HG03439 (cell line): ENCODE measurements around the gene ORC6.
"Not testable (repeated sequence)": the region's sequence is repeated elsewhere in the genome, so short reads cannot be mapped to it uniquely, and the experiment has no call there.

Experiments
- ATAC-seq: cut with Tn5 transposase; IDR thresholded peaks from one replicate; pipeline ENCODE4 v1.9.1; 2021; ENCODE audit warnings: mild to moderate bottlenecking, moderate library complexity; ENCODE audit not compliant: unreplicated experiment

Gene ORC6, protein sequence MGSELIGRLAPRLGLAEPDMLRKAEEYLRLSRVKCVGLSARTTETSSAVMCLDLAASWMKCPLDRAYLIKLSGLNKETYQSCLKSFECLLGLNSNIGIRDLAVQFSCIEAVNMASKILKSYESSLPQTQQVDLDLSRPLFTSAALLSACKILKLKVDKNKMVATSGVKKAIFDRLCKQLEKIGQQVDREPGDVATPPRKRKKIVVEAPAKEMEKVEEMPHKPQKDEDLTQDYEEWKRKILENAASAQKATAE

DNA sequence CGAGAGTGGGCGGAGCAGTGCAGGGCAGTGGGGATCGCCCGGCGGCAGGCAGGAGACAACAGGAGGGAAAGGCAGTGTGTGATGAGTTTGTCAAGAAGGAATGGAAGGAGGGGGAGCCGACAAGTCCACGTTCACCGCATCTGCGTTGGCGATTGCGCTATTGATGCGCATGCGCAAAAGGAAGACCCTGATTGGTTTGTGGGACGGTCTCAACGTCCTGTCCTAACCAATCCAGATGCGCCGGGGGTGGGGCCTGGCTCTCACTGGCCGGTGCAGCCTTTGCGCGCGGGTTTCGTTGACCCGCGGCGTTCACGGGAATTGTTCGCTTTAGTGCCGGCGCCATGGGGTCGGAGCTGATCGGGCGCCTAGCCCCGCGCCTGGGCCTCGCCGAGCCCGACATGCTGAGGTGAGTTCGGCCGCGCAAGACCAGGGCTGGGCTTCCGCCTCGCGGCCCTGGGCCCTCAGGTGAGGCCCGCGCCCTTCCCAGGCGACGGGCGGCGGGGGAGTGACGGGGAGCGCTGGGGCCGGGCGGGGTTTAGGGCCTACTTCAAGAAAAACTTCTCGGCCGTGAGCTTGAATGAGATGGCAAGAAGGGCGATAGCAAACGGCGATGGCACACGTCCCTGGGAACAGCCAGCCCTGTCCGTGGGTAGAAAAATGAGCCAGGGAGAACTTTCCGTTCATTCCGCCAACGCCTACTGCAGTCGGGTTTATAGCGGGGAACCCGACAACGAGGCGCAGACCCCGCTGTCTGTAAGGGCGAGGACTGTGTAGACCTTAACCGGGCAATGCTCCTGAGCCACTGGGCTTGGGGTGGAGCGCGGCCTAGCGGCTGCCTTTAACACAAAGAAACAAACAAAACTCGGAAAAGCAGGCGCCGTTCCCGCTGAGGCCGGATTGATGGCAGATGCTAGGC is at the start of gene ORC6:
TSS of gene ORC6 (plus strand) at position 295 of the 916 bp plus-strand sequence. CDS start at position 342, 47 bp downstream.
- ATAC-seq, result peak; percentile 77

DNA sequence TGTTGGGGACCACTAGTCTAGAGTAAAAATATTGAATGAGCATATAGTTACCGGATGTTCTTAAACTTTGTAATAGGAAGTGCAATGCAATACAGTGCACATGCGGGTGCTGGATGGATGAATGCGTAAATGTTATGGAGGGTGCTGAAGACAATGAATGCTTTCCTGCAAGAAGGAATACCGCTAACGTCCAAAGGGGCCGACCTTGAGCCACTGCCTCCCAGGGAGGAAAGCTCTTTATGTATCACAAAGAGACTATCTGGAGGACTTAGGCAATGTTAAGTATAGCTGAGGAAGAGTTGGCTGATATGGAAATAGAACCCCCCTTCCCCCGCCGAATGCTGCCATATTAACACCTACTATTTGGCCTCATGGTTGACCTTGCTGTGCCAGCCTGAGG is 40.8 kb upstream of the ORC6 start:
- no peak for ATAC-seq

DNA sequence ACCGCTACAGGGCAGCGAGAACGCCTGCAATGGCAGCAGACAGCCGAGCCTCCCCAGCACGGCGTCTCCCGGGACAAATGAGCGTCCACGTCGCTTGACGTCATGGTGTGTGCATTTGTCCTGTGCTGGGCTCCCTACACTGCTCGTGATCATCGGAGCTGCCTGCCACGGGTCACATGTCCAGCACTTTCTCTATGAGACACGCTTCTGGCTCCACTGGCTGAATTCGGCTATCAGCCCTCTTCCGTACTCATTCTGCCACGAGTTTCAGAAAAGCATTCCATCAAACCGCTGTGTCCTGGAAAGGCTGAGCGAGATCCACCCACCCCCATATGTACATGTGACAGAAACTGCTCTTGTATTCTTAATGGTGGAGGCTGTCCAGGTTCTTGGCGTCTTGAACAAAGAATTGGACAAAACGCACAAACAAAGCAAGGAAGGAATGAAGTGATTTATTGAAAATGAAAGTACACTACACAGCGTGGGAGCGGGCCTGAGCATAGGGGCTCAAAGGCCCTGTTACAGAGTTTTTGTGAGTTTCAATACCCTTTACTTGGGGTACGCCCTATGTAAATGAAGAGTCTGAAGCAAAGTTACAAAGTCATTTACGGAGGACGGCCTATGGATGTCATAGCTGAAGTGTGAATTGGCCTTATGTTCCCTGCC is 39.7 kb upstream of the ORC6 start:
- ATAC-seq, result no peak

DNA sequence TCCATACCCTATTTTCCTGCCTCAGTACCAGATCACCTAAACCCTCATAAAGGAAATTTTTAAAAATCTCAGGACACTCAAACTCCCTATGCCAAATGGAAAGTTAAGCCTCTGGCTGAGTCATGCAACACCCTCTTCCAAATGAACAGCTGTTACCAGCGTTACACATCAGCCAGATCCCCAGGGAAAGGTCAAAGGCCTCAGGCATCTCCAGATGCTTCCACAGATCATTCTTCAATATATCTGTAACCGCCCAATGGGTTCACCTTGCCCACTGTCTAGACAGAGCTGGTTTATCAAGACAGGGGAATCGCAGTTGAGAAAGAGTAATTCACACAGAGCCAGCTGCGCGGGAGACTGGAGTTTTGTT is 39.2 kb upstream of the ORC6 start:
- ATAC-seq, result no peak

DNA sequence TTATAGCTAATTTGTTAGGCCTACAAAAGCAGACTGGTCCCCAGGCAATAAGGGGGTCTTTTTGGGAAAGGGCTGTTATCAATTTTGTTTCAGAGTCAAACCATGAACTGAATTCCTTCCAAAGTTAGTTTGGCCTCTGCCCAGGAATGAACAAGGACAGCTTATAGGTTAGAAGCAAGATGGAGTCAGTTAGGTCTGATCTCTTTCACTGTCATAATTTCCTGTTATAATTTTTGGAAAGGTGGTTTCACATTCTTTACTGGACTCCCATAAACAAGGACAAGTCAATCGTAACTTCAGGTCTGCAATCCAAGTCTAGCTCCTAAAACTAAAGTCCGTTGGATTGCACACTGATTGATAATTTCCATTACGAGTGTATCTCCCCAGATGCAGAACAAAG is 38.2 kb upstream of the ORC6 start:
- ATAC-seq, result no peak

DNA sequence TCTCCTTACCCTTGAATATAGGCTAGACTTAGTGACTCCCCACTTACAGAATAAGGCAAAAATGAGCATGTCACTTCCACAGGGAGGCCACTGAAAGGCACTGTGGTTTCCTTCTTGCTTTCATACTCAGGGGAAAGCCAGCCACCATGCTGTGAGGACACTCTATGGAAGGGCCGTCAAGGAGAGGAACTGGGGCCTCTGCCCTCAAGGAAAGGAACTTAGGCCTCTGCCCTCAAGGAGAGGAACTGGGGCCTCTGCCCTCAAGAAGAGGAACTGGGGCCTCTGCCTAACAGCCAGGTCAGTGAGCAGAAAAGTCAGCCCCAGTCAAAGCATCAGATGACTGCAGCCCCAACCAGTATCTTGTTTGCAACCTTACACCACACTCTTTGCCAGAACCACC is 30.5 kb upstream of the ORC6 start:
- peak; percentile 84 for ATAC-seq

DNA sequence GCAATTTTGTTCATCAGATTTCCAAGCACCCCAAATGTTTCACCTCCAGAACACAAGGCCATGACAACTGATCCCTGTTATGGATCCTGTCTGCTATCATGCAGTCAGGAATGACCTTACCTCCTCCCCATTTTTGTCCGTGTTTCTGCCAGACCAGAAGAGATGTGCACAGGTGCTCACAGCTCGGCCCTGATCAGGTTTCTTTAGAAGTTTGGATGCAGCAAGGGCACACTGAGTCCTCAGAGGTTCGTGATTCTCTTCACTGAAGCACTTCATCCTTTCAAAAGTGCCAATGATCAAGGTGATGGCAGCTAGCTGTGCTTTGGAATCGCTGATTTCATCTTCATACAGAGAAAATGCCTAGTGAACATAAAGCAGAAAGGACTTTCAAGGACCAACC is 27.3 kb upstream of the ORC6 start:
- ATAC-seq, result no peak

DNA sequence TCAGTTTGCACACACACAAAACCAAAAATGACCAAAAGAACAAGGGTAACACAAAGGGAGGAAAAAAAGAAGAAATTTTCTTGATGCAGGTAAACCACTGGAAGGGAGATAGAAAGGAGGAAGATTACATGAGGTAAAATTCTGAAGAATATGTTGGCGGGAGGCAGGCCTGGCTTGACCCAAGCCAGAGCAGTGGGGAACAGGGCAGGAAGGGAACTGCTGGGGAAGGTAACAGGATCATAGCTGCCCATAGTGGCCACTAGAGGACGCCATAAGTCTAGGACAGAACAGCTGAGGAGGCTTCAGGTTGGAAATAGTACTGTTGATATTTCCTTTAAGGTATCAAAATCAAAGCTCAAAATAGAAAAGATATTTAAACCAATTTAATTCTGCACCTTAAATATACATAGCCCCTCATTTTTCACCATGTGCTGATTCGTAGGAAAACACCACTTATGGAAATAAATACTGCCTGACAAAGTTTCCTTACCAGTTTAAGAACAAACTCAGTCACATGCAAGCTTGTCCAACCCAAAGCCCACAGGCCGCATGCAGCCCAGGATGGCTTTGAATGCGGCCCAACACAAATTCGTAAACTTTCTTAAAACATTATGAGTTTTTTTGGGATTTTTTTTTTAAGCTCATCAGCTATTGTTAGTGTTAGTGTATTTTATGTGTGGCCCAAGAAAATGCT is 16.0 kb upstream of the ORC6 start:
- no peak for ATAC-seq

DNA sequence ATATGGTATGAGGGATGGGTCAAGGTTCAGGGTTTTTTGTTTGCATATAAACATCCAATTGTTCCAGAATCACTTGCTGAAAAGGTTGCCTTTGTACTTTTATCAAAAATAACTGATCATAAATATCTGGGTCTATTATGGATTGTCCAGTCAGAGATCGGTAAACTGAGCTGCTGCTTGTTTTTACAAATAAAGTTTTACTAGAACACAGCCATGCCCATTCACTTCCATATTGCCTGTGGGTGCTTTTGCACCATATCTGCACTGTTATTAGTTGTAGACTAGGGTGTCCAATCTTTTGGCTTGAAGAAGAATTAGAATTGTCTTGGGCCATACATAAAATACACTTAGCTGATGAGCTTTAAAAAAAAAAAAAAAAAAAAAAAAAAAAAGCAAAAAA is 11.5 kb upstream of the ORC6 start:
- ATAC-seq, result not testable (repeated sequence)

DNA sequence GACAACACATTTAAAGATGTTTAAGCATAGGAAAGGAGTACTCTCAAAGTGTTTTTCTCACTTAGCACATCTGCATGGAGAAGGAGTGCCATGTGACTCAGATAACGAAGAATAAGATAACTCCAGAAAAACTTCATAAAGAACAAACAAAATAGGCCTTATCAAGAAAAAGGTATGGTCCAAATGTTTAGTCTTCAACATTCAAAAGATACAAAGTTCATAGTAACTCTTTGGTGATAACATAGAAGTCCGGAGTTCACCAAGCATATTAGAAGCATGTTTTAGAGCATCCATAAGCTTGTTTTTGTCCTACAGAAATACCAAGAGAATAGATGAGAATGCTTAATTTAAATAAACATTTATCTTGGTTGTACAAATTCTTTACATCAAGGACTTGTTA is 7.6 kb upstream of the ORC6 start:
- ATAC-seq, result not testable (repeated sequence)

DNA sequence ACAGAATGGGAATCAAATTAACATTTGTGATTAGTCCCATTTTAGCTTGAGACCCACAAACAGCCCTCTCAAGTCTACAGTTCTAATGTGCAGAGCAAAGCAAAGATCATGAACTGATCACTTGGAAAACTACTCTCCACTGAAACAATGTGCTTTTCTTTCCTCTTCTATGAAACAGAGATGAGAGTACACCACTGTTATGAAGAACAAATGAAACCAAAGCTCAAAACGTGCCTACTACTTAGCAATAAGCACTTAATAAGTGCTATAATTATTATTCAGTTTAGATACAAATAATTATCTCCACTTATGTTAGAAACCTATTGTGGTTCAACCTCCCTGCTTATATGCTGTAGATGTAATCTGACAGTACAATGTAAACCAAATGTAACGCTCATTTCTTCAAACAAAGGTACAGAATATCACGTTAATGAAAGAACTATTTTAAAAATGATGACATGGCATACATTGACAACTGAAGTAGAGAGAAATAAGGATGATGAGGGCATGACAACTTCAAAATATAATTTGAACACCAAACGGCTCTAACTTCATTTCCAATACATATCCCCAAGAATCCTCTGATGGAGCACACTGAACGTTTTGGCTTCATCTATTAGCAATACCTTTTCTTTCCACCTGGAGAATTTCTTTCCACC is 2.5 kb upstream of the ORC6 start:
- ATAC-seq, result no peak

DNA sequence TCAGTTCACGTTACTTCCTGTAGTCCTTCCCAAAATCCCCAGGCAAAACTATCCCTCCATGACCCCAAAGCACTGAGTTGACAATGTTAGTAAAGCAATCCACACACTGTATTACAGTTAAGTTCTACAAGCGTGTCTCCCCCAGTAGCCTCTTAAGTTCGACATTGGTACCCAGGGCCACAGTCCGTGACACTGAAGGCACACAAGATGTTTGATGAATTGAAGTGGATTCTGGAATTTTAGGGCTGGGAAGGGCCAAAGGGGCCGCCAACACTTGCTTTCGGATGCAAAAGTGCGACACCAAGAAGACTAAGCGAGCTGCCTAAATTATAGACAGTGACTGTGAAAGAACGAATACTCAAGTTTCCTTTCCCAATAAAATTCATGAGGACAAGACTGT is 2.0 kb upstream of the ORC6 start:
- no peak for ATAC-seq

DNA sequence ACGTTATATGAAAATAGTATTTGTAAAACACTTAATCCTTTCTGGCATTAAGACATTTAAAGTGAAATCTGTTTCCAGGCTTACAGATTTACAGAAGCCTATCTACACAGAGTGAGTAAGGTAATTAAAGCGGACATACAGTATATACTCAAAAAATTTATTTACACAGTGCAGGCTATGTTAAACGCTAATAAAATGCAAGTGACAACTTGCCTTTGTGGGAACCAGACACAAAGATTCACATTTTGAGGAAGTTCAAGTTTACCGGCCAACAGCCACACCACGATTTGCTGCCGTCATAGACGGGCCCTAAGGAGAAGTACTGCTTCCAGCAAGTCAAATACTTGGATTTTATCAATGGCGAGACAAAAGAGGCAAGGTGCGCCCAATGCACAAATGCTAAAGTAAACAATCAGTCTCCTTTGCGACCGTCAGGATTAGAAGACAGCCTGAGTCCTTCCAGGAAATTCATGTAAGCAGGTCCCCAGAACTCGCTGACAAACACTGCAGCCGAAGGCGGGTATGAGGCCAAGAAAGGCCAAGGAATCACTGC is 1.3 kb upstream of the ORC6 start:
- no peak for ATAC-seq

DNA sequence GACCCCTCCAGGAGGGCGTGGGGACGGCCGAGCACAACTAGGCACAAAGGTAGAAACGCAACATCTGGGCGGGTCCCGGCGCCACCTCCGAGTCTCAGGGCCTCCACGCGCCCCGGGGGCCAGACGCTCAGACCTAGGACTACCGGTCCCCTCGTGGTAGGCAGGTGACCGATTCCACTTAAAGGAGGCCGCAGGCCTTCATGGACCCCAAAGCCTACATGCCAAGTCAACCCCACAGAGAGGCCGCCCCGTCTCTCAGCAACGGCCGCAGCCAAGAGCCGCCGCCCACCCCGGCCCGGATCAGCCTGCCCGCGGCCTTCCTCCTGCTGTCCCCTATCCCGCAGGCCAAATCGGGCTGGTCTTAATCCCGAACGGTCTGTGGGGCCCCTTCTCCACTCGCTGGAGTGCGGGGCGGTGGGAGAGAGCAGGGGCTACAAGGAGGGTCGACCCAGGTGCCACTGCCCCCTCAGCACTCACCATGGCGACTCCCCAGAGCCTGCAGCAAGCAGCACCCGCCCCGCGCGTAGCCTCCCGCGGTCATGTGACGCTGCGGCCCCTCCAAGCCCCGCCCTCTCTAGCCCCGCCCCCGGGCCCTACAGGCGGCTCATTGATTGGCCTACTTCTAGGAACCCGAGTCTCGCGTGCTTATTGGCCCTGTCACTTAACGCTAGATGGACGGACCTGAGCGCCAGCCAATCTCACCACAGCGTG is 650 bp upstream of the ORC6 start, which contains the start of gene VPS35:
TSS of gene VPS35 (minus strand) at position 525 of the 711 bp plus-strand sequence. CDS start at position 480, 45 bp downstream.
- peak; percentile 85 for ATAC-seq

DNA sequence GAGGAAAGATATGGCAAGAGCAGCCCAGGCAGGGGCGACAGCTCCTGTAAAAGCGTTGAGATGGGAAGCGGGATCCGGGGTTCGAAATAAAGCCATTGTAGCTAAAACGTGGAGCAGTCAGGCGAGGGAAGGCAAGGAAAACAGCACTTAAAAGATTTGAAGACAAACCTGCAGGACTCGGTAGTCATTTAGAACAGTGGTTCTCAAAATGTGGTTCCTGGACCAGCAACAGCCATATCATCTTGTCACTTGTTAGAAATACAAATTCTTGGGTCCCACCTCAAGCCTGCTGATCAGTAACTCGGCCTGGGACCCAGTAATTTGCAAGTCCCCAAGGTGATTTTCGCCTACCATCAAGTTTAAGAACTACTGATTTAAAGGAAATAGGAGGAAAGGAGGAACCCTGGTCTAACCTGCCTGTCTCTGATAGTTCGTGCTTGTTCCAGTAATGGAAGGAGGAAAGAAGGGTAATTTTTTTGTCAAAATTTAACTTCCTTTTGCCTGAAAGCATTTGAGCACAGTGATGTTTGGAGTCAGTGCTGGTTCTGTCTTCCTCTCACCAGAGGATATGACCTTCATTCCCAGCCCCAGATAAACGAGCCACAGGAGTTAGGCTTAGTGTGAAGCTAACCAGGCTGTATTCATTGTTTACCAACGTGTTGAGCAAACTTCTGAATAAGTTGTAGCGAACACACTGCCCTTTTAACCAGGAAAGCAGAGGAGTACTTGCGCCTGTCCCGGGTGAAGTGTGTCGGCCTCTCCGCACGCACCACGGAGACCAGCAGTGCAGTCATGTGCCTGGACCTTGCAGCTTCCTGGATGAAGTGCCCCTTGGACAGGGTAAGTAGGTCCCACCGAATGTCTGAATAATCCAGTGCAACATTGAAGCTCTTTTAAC is 1.1 kb downstream of the ORC6 start:
- ATAC-seq, result no peak

DNA sequence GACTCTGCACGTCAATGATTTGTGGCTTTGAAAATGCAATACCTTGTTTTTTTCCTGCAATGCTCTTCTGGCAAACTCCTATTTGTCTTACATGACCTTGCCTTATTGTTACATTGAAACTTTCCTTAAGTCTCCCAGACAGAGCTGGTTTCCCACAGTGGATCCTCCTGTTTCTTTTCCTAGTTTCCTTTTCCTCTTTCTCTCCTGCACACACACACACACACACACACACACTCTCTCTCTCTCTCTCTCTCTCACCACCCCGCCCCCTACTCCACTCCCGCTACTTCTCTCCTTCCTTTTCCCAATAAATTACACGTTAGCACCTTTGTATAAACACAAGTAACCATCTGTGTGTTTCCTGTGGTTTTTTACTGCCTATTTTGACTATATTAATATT is 2.3 kb downstream of the ORC6 start:
- no peak for ATAC-seq

DNA sequence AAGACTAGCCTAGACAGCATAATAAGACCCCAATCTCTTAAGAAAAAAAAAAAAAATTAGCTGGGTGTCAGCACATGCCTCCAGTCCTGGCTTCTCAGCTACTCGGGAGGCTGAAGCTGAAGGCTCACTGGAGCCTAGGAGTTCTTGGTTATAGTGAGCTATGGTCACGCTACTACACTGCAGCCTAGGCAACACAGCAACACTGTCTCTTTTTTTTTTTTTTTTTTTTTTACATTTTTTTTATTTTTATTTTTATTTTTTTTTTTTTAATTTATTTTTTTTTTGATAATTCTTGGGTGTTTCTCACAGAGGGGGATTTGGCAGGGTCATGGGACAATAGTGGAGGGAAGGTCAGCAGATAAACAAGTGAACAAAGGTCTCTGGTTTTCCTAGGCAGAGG is 4.1 kb downstream of the ORC6 start:
- no peak for ATAC-seq

DNA sequence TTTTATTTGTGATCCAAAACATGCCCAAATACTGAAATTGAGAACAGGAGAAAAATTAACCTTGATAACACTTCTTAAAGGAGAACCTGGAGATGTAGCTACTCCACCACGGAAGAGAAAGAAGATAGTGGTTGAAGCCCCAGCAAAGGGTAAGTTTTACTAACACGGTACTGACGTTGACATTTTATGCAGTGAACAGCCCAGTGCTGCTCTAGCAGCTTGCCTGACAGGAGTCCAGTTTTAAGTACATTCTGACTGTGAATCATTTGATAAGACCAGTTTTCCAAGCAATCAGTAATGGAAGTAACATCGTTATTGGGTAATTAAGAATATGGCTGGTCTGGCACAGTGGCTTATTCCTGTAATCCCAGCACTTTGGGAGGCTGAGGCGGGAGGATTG is 6.5 kb downstream of the ORC6 start:
- ATAC-seq, result no peak

DNA sequence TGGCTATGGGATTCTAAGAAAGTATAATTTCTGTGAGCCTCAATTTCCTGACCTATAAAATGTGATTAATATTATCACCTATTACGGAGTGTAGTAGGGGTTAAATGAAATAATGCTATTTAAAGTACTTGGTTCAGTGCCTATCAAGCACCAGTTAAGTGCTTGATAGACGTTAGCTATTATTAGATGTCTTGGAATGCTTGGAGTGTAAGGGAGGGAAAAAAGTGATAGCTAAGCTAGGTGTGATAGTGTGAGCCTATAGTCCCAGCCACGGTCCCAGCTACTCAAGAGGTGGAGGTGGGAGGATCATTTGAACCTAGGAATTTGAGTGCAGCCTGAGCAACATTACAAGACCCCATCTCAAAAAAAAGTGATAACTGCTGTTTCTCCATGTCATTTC is 7.5 kb downstream of the ORC6 start:
- ATAC-seq, result no peak
